B cell (primary cell): Measurements from ENCODE around the gene C14orf119. TPM values are rescaled to one million over a fixed set of nuclear protein-coding genes. Genes with fewer than 3 reads are reported as not detected.

Experiments used
- ATAC-seq: fragments of 200-7000 bp; cut with Tn5 transposase; one replicate; pipeline ENCODE4 v1.10.0; 2021; ENCODE audit warnings: low read depth, mild to moderate bottlenecking, moderate number of reproducible peaks, moderate library complexity
- CTCF ChIA-PET: fragments of 350-600 bp; sonication (Branson Sonifier 250); formaldehyde crosslinking; loops from one replicate; lab custom pipeline; 2021; ENCODE audit warnings: antibody characterized with exemption, inconsistent platforms; lab: Charles Lee
- POLR2A ChIA-PET: fragments of 350-600 bp; sonication (Branson Sonifier 250); formaldehyde crosslinking; loops from one replicate; lab custom pipeline; 2021; ENCODE audit warnings: antibody characterized with exemption; lab: Charles Lee
- DNase-seq: peaks from one replicate; pipeline ENCODE4 v3.0.0; 2013
- H2AFZ ChIP-seq: 2 replicates; pipeline ENCODE4 v1.6.1; 2012; ENCODE audit warnings: mild to moderate bottlenecking, low read depth, low read length; ENCODE audit not compliant: insufficient read depth, poor library complexity, severe bottlenecking
- H3K27ac ChIP-seq, 2 donors: 1 replicate in 1 of 2; 2 replicates in 1 of 2; pipeline ENCODE4 v1.5.1; 2012 to 2013; ENCODE audit warnings: low read length in 2 of 2, mild to moderate bottlenecking in 2 of 2, moderate library complexity in 1 of 2
- H3K27me3 ChIP-seq, 4 experiments: fragments of 200-600 bp in 1 of 4; sonication (generic) in 1 of 4; replicated peaks in 1 of 4; 1 replicate in 2 of 4; 2 replicates in 2 of 4; pipeline versions ENCODE4 v1.6.1 to v1.7.0; 2013 to 2016; ENCODE audit warnings: low read length in 3 of 4, mild to moderate bottlenecking in 2 of 4, mixed read lengths in 1 of 4, moderate library complexity in 1 of 4; ENCODE audit not compliant: insufficient read depth in 4 of 4, control insufficient read depth in 3 of 4; ENCODE audit errors: control extremely low read depth in 1 of 4
- H3K36me3 ChIP-seq, 2 experiments: replicated peaks in 1 of 2; 1 replicate in 1 of 2; 2 replicates in 1 of 2; pipeline versions ENCODE4 v1.6.1 to v1.7.1; 2013; ENCODE audit warnings: low read length in 1 of 2; ENCODE audit not compliant: insufficient read depth in 2 of 2, control insufficient read depth in 1 of 2; ENCODE audit errors: control extremely low read depth in 1 of 2, extremely low read depth in 1 of 2
- H3K4me1 ChIP-seq, 2 donors: fragments of 200-600 bp in 1 of 2; sonication (generic) in 1 of 2; 1 replicate in 1 of 2; 2 replicates in 1 of 2; pipeline versions ENCODE4 v1.5.1 to v1.6.1; 2013 to 2017; ENCODE audit warnings: low read length in 2 of 2; ENCODE audit not compliant: control insufficient read depth in 2 of 2, insufficient read depth in 2 of 2
- H3K4me2 ChIP-seq: replicated peaks from 2 replicates; pipeline ENCODE3; 2012; ENCODE audit warnings: mild to moderate bottlenecking, low read depth, low read length; ENCODE audit not compliant: poor library complexity, severe bottlenecking
- H3K4me3 ChIP-seq, 5 experiments: fragments of 200-600 bp in 1 of 5; sonication (generic) in 1 of 5; 1 replicate in 3 of 5; 2 replicates in 2 of 5; pipeline versions ENCODE4 v1.5.1 to v1.7.0; 2011 to 2016; ENCODE audit warnings: low read length in 4 of 5, mild to moderate bottlenecking in 4 of 5, low read depth in 2 of 5, control low read depth in 1 of 5, moderate library complexity in 1 of 5; ENCODE audit not compliant: insufficient read depth in 1 of 5; ENCODE audit errors: control extremely low read depth in 1 of 5, extremely low read depth in 1 of 5
- H3K79me2 ChIP-seq: fragments of 200-600 bp; sonication (generic); one replicate; pipeline ENCODE4 v1.6.0; 2016; ENCODE audit warnings: low read length; ENCODE audit not compliant: control insufficient read depth, insufficient read depth
- H3K9ac ChIP-seq: fragments of 200-600 bp; sonication (generic); 2 replicates; pipeline ENCODE4 v1.6.1; 2017; ENCODE audit warnings: mild to moderate bottlenecking, low read length, moderate library complexity
- H3K9me3 ChIP-seq, 3 donors: one replicate each; pipeline versions ENCODE4 v1.6.1 to v1.7.1; 2013; ENCODE audit warnings: low read length in 2 of 3; ENCODE audit not compliant: control insufficient read depth in 2 of 3, insufficient read depth in 1 of 3; ENCODE audit errors: control extremely low read depth in 1 of 3
- H4K20me1 ChIP-seq: 2 replicates; pipeline ENCODE4 v1.6.0; 2012; ENCODE audit warnings: mild to moderate bottlenecking, low read length; ENCODE audit not compliant: insufficient read depth, control insufficient read depth, poor library complexity, severe bottlenecking
- H3K27ac Mint-ChIP-seq: one replicate; pipeline ENCODE4 v1.8.0; 2021; ENCODE audit warnings: mixed read lengths
- H3K27me3 Mint-ChIP-seq: one replicate; pipeline ENCODE4 v1.8.0; 2021; ENCODE audit warnings: mixed read lengths
- H3K4me1 Mint-ChIP-seq: one replicate; pipeline ENCODE4 v1.8.0; 2021; ENCODE audit warnings: mixed read lengths
- H3K4me3 Mint-ChIP-seq: one replicate; pipeline ENCODE4 v1.8.0; 2021; ENCODE audit warnings: mixed read lengths
- H3K9me3 Mint-ChIP-seq: one replicate; pipeline ENCODE4 v1.8.0; 2022; ENCODE audit warnings: mixed read lengths; ENCODE audit not compliant: insufficient read depth
- EZH2 ChIP-seq: IDR thresholded peaks from 2 replicates; pipeline ENCODE4 v1.6.1; 2012; ENCODE audit warnings: borderline replicate concordance, low read depth, mild to moderate bottlenecking, moderate library complexity, low read length; ENCODE audit not compliant: insufficient read depth, poor library complexity, severe bottlenecking
- WGBS: methylation state at CpG from one replicate; pipeline ENCODE4 v1.1.5; 2013; ENCODE audit warnings: missing lambda C conversion rate; ENCODE audit not compliant: insufficient coverage; 5-methylcytosine and 5-hydroxymethylcytosine counted together
- intact Hi-C: fragments of 100-400 bp; cut with micrococcal nuclease; formaldehyde crosslinking; loops from one replicate; pipeline ENCODE4 v1.10.0; 2022
- polyA plus RNA-seq: library from polyadenylated mRNA; depleted of rRNA; stranded (reverse); fragments of >200 nt; gene quantifications from 2 replicates; pipeline ENCODE4 v1.2.3, GENCODE V29; 2012
- total RNA-seq, 2 donors: library from RNA; stranded (reverse); fragments of 120-200 nt in 1 of 2; gene quantifications; 1 replicate in 1 of 2; 2 replicates in 1 of 2; pipeline versions ENCODE4 v1.2.3 to v1.2.4, GENCODE V29; 2013 to 2022
- TF ChIP-seq, protein P1 (sequence below): fragments of 200-600 bp; IDR thresholded peaks from one replicate; pipeline ENCODE4 v1.8.0; 2022; ENCODE audit warnings: antibody characterized with exemption, mild to moderate bottlenecking

The C14orf119 gene
- total and polyA plus RNA-seq, 2 donors (not counting 1 experiment from before 2014, with no cell fraction given), result 12.2 to 30.6 TPM

DNA sequence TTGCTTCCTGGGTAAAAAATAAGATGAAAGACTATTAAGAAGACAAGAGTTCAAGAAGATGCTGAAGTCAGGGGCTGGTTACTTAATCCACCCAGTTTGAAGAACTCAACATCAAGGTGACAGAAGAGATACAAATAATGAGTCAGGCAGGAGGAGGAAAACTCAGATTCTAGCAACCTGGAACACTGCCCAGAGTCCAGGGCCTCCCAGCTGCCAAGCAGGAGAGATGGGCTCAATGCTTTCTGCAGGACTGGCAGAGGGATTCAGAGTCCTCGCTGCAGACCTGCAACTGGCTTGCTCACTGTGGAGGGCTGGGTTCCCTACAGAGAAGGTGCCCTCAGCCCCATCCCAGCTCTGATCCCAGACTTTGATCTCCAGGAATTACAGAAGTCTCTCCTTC is 52.4 kb downstream of the C14orf119 start:
- TF ChIP-seq EZH2, result no peak
- TF ChIP-seq, protein P1, sequence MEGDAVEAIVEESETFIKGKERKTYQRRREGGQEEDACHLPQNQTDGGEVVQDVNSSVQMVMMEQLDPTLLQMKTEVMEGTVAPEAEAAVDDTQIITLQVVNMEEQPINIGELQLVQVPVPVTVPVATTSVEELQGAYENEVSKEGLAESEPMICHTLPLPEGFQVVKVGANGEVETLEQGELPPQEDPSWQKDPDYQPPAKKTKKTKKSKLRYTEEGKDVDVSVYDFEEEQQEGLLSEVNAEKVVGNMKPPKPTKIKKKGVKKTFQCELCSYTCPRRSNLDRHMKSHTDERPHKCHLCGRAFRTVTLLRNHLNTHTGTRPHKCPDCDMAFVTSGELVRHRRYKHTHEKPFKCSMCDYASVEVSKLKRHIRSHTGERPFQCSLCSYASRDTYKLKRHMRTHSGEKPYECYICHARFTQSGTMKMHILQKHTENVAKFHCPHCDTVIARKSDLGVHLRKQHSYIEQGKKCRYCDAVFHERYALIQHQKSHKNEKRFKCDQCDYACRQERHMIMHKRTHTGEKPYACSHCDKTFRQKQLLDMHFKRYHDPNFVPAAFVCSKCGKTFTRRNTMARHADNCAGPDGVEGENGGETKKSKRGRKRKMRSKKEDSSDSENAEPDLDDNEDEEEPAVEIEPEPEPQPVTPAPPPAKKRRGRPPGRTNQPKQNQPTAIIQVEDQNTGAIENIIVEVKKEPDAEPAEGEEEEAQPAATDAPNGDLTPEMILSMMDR, result no peak
- Mint-ChIP-seq H3K4me1 (peaks cover 6% of the 10 kb centered on the region), H3K27me3 (peaks cover 12% of the 10 kb centered on the region), H3K9me3 (no peaks in the 10 kb centered on the region), H3K4me3 (no peak overlapping the region), H3K27ac (no peak overlapping the region)
- no peaks in the 10 kb centered on the region for H3K36me3 ChIP-seq
- no peaks in the 10 kb centered on the region for H3K79me2 ChIP-seq
- no peaks in the 10 kb centered on the region for H3K4me1 ChIP-seq
- no peaks in the 10 kb centered on the region for H3K27me3 ChIP-seq
- DNase-seq (no peak), ATAC-seq (no peak)
- H3K4me3 ChIP-seq, result no peak overlapping the region
- ChIA-PET CTCF (no interaction called here), POLR2A (no interaction called here)
- no peaks in the 10 kb centered on the region for H4K20me1 ChIP-seq
- no peaks in the 10 kb centered on the region for H3K9me3 ChIP-seq
- no peak overlapping the region for H3K4me2 ChIP-seq
- WGBS, result 100% methylated on average over 1 of the region's 1 CpG
- H2AFZ ChIP-seq, result no peak overlapping the region
- H3K9ac ChIP-seq, result no peak overlapping the region
- intact Hi-C loops, result no loop called here
- H3K27ac ChIP-seq, result no peak overlapping the region

DNA sequence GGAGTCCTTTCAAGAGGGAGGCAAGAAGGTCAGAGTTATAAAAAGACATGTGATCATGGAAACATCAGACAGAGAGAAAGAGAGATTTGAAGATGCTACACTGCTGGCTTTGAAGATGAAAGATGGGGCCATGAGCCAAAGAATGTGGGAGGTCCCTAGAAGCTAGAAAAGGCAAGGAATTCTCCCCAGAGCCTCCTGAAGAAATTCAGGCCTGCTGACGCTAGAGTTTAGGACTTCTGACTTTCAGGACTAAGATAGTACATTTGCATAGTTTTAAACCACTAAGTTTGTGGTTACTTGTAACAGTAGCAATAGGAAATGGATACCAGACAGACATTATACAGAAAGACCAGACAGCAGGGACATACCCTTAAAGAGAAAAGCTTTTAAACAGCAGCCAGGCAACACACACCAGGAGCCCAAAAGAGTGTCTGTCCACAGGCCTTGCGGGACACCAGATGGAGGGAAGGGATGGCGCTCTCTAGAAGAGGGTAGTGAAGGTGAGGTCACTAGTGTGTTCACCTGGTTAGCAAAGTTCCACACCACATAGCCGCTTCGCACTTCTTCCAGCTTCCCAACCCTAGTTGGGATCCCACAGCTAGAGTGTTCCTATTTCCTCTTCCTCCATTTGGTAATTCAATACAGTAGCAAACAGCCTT is 53.4 kb downstream of the C14orf119 start:
- Histone ChIP-seq H3K27ac (no peak overlapping the region), H3K4me3 (no peak overlapping the region), H3K4me2 (no peak overlapping the region), H3K9ac (no peak overlapping the region), H2AFZ (no peak overlapping the region), H3K27me3 (no peaks in the 10 kb centered on the region), H3K36me3 (no peaks in the 10 kb centered on the region), H4K20me1 (no peaks in the 10 kb centered on the region), H3K4me1 (no peaks in the 10 kb centered on the region), H3K79me2 (no peaks in the 10 kb centered on the region), H3K9me3 (no peaks in the 10 kb centered on the region)
- 100% methylated on average over 3 of the region's 5 CpGs for WGBS
- ATAC-seq (no peak), DNase-seq (no peak)
- POLR2A ChIA-PET, result no interaction called here
- H3K27me3 Mint-ChIP-seq, result peaks cover 12% of the 10 kb centered on the region
- TF ChIP-seq, protein P1, result no peak
- TF ChIP-seq EZH2, result no peak
- peaks cover 6% of the 10 kb centered on the region for H3K4me1 Mint-ChIP-seq
- H3K27ac Mint-ChIP-seq, result no peak overlapping the region
- no peaks in the 10 kb centered on the region for H3K9me3 Mint-ChIP-seq
- intact Hi-C loops, result no loop called here
- CTCF ChIA-PET, result no interaction called here
- H3K4me3 Mint-ChIP-seq, result no peak overlapping the region
